EH (cell line): ENCODE measurements around the gene VDAC2.
"Not testable (repeated sequence)": the region's sequence is repeated elsewhere in the genome, so short reads cannot be mapped to it uniquely, and the experiment has no call there.

Source experiments
- DNase-seq: peaks from one replicate; pipeline ENCODE4 v3.0.0-alpha.2; 2015; ENCODE audit warnings: low read depth

VDAC2 gene, protein sequence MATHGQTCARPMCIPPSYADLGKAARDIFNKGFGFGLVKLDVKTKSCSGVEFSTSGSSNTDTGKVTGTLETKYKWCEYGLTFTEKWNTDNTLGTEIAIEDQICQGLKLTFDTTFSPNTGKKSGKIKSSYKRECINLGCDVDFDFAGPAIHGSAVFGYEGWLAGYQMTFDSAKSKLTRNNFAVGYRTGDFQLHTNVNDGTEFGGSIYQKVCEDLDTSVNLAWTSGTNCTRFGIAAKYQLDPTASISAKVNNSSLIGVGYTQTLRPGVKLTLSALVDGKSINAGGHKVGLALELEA

DNA sequence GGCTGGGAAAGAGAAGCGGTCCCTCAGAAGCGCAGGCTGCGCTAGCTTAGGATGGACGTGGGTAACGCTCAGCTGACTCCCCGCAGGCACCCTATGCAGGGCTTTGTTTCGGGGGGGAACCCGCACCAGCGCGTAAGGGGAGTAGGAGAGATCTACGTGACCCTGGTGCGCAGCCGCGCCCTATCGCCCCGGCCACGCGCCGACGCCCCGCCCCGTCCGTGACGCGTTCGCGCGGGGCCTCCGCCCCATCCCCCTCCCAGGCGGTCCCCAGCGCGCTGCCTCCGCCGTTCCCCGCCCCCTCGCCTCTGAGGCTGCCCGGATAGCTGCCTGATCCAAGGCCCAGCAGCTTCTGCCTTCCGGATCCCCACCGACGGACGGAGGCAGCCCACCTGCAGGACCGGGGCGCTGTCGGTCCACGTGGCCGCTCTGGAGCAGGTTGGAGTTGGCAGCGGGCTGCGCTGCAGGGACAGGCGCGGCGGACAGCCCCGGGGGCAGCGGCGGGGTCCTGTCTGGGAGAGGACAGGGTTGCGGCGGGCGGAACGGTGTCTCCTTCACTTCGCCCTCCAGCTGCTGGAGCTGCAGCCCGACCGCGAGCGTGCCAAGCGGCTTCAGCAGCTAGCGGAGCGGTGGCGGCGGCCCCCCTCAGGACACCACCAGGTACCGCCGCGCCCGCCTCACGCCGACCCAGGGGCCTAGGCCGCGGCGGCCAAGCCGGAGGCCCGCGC is at the start of gene VDAC2:
Gene VDAC2 (plus strand): TSS at position 515 of the 725 bp plus-strand sequence. CDS start 363 bp downstream, outside the sequence.
- peak; percentile 89 for DNase-seq

DNA sequence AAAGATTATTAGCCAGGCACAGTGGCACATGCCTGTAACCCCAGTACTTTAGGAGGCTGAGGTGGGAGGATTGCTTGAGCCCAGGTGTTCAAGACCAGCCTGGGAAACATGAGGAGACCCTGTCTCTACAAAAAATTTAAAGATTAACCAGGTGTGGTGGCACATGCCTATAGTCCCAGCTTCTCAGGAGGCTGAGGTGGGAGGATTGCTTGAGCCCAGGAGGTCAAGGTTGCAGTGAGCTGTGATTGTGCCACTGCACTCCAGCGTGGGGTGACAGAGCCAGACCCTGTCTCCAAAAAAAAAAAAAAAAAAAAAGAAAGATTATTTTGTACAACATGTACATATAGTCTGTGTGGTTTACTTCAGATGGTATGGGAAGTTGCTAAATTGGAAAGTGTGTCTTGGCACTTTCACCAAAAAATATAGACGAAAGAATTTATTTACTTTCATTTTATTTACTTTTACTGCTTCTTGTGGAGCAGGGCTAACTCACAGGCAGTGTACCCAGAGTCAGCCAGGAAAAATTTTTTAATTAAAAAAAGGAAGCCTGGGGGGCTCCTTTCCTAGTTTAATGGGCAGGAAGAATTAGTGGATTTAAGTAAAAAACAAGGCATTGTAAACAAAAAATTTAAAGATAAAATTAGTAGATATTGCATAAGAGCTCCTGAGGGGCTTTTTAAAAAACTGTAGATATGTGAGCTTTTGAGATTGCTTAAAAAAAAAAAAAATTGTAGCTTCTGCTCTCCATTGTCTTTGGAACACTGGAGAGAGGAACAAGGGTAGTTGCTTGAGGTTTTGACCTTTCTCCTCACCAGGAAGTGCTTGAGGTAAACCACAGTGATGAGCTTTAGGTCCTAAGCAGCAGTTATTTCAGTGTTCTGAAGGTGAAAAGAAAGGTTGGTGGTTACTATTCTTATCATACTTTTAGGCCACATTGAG is 44.6 kb upstream of the VDAC2 start:
- DNase-seq: peak; percentile 44

DNA sequence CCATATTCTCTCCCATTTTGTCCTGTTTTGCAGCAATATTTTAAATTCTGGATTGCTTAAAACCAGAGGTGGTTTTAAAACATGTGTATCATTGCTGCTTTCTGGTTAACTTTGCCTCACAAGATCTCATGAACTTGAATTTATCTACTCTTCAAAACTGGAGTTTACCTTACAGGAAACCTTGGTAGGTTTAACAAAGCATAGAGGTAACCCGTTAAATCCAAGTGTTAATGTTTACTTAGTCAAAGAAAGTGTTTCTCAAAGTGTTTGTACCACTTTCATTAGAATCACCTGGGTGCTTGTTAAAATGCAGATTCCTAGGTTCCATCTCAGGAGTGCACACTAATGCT is 44.0 kb upstream of the VDAC2 start:
- DNase-seq: no peak

DNA sequence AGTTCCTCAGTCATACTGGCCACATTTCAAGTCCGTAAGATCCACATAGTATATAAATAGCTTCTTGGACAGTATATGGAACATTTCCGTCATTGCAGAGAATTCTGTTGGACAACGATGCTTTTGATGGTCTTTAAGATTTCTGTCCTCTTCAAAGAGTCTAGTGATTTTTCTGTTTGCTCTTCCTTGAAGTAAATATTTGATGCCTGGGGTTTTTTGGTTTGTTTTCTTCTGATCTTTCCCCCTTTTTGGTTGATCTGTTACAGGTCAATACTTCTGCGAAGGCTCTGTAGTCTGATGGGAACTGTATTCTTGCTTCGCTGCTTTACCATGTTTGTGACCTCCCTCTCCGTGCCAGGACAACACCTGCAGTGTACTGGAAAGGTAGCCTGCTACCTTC is 42.3 kb upstream of the VDAC2 start:
- DNase-seq: no peak

DNA sequence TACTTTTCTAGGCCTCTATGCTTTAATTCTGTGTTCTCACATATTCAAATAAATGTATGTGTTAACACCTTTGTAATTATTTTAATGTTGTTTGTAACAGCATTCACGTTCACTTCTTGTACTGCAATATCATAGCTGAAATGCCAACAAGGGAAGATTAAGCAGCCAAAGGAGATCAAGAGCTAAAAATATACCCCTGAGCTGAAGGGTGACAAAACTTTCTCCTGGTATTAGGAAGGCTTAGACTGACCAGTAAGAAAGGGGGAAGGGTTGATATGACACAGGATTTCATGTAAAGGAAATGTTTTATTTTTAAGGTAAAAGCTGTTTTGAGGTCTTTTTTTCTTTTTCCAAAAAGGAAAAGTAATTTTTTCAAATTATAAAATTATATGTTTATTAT is 40.4 kb upstream of the VDAC2 start:
- DNase-seq: no peak

DNA sequence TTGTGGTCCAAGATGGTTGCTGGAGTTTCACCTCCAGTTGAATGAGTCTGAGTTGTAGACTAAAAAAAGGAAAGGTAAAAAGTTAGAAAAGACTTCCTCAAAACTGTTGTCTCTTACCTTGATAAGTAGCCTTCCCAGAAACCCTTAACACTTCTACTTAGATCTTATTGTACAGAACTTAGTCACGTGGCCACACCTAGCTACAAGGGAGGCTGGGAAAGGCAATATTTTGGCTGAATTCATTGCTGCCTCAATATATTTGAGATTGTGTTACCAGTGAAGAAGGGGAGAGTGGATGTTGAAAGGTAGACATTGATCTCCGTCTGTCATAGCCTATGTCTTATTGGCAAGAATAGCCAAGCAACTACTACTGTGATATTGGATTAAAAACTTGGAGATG is 35.5 kb upstream of the VDAC2 start:
- DNase-seq: no peak

DNA sequence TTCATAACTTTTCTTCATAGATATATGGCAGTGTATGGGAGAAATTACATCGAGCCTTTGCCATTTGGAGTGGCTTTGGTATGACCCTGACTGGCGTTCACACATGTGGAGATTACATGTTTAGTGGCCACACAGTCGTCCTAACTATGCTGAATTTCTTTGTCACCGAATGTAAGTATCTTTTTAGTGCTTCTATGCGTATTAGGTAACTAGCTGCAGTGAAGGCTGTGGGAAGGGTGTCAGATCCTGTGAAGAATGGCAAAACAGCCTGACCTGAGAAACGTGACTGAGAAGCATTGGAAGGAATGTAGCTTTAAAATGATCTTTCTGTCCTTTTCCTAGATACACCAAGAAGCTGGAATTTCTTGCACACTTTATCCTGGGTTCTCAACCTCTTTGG is 34.5 kb upstream of the VDAC2 start:
- DNase-seq: no peak

- no peak for DNase-seq
These were observed 33.9 kb upstream of the VDAC2 start for GRCh38 chr10:75176736-75177135.

DNA sequence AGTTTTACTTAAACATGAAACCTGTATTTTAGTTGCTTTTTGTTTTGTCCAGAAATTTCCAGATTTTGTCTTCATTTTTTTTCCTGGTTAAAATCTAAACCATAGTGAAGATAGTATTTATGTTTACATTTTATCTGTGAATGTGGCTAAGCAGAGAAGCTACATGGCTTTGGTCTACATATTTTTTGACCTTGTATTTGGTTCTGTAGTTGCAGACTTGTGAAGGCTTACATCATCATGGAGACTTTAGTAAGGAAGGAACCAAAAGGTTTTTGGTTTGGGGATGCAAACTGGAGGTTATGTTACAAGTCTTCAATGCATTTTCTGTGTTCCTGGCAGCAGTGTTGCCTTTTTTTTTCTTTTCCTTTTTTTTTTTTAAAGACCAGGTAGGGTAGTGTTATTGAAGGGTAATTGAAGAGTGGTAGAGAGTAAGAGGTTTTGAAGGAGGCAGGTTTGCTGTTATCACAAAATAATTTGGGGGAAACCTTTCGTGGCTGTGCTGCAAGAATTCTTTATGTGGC is 30.9 kb upstream of the VDAC2 start:
- DNase-seq: no peak

DNA sequence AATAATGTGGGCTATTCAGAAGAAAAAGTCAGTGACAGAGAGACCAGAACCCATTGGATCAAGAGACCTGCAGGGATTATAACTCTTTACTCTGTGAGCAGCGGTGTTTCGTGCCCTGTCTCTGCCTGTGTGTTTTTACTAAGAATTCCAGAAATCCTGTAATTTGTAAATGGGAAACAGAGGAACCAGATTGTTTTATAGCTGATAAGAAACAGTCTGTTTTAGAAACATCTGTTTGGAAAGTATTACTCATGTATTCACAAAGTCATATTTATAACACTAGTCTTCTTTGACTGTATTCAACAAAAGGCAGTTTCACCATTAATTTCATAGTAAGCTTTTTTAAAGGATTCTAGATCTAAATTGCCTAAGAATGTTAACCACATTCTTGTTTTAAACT is 30.0 kb upstream of the VDAC2 start:
- DNase-seq: peak; percentile 37

DNA sequence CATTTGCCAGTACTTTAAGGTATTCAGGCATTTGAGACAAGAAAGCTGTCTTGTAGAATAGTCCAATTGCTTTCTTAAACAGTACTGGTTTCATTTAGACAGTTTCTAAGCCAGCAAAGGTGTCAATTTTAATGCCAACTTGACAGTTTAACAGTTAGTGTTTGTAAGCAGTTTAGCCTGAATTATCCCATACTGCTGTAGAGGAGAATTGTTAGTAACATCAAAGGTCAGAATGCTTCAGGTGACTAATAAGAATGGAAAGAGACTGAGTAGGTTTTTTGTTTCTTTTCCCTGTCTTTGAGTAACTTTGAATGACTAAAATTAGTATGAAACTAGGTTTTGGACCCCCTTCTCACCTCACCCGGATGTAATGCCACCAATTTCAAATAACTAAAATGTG is 29.5 kb upstream of the VDAC2 start:
- DNase-seq: no peak

DNA sequence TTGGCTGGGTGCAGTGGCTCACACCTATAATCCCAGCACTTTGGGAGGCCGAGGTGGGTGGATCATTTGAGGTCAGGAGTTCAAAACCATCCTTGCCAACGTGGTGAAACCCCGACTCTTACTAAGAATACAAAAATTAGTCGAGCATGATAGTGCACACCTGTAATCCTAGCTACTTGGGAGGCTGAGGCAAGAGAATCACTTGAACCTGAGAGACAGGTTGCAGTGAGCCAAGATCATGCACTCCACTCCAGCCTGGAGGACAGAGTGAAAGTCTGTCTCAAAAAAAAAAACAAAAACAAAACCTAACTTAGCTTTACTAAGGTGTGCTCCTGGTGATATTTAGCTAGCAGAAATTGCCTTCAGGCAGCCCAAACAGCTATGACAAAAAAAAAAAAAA is 24.3 kb upstream of the VDAC2 start:
- DNase-seq: no peak

DNA sequence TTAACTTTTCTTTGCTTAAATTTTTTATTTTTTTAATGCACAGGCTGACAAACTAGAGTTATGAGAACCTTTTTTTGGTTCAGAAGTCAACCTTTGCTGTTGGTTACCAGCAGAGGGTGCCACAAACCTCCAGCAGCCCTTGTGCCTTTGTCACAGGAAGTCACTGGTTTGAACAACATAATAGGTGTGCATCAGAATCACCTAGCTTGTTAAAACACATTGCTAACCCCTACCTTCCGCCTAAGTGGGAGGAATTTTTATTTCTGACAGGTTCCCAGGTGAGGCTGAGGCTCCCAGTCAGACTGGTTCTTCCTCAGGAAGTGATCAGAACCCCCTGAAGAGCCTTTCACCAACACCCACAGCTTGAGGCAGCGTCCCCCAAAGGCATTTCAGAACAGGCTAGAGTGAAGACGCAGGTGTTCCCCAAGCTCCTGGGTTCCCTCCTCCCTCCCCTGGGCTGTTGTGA is 22.6 kb upstream of the VDAC2 start:
- DNase-seq: peak; percentile 75

- DNase-seq: not testable (repeated sequence)
These were observed 22.1 kb upstream of the VDAC2 start for GRCh38 chr10:75188522-75188921.

DNA sequence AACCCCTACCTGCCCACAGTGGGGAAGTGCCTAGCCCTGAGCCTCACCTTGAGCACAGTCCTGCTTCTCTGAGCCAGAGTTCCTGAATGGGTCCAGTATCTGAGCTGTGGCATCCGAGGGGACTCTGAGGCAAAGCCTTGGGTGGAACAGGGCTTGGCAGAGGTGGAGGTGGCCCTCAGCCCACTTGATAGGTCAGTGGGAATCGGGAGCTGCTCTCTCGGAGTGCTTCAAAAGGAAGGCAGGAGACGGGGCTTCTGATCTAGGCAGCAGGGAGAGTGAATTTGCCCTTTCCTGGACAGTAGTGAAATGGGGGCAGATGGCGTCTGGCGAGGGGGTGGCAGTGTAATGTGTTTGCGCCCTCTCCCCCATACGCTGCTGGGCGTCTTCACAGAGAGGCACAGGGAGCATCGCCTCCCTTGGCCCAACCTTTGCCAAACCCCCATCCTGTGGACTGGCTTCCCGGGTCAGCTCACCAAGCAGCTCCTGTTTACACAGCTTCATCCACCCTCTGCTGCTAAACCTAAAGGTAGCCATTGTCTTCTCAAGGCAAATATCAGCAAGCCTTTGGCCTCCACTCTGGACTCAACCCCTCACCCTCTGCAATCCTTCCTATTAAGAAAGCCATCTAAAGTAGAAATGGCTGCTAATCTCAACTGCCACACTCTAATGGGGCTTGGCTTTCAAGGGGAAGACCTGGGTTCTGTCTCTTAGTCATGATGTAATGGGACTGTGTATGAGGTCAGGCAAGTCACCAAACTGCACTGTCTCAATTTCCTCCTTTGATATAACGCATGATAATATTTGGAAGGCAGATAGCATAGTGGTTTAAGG is 21.1 kb upstream of the VDAC2 start:
- no peak for DNase-seq

DNA sequence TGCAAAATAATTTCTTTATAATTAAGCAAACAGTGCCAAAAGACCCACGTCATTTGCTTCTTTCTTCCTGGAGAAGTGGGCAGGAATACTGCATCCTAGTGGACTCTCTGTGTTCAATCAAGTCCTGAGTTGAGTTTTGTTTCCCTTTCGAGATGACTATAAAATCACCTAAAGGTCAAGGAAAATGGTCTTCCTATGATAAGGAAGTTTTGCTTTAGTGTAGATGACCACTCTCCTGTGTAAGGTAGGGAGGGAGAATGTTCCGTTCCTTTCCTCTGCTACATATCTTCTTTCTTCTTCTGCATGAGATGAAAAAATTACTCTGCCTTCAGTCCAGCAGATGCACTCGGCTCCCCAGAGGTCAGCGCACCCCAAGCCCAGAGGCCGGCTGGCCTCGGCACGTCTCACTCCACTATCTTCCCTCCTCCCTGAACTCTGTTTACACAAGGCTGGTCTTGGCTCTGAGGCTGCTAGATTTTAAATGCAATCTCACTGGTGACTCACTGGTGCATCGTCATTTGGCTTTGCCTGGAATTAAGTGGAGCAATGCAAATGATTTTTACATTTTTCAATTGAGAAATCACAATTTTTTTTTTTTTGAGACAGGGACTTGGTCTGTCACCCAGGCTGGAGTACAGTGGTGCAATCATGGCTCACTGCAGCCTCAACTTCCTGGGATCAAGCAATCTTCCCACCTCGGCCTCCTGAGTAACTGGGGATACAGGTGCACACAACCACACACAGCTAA is 18.6 kb upstream of the VDAC2 start:
- DNase-seq: peak; percentile 95

- DNase-seq: not testable (repeated sequence)
These were observed 16.0 kb upstream of the VDAC2 start for GRCh38 chr10:75194625-75195024.

DNA sequence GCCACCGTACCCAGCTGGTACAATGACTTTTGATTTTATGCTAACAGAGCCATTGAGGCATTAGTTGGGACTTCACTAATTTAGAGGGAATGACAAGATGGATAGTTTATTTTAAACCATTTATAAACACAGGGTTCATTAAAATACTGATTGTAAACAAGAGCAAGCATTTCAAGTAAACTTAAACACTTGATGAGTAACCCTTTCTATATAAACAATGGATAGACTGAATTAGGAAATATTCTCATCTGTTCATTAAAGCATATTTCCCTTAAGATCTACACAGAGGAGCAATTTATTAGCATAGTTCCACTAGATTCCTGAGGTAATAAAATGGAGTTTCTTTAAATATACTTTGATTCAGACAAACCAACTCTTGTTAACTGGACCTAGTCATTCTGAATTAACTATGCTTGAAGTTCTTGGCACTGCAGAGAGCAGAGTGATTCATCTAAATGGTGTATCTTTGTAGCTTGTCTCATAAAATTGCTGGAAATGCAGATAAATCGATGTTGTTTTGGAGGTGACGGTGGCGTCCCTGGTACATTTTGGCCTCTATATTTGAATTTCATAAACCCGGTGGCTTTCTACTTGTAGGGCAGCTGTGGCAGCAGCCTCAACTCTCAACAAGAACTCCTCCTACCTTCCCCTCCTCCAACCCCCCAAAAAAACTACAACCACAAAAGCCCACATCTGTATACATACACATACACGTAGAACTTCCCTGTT is 15.4 kb upstream of the VDAC2 start:
- peak; percentile 95 for DNase-seq

- DNase-seq: no peak
These were observed 13.5 kb upstream of the VDAC2 start for GRCh38 chr10:75197066-75197465.

GRCh38 chr10:75197906-75198305 is 12.7 kb upstream of the VDAC2 start:
- no peak for DNase-seq
